ELR (cell line): ENCODE measurements around the gene FOXJ1.

ENCODE experiments used
- DNase-seq: peaks from one replicate; pipeline ENCODE4 v3.0.0-alpha.2; 2015; ENCODE audit warnings: low read depth

Gene FOXJ1

DNA sequence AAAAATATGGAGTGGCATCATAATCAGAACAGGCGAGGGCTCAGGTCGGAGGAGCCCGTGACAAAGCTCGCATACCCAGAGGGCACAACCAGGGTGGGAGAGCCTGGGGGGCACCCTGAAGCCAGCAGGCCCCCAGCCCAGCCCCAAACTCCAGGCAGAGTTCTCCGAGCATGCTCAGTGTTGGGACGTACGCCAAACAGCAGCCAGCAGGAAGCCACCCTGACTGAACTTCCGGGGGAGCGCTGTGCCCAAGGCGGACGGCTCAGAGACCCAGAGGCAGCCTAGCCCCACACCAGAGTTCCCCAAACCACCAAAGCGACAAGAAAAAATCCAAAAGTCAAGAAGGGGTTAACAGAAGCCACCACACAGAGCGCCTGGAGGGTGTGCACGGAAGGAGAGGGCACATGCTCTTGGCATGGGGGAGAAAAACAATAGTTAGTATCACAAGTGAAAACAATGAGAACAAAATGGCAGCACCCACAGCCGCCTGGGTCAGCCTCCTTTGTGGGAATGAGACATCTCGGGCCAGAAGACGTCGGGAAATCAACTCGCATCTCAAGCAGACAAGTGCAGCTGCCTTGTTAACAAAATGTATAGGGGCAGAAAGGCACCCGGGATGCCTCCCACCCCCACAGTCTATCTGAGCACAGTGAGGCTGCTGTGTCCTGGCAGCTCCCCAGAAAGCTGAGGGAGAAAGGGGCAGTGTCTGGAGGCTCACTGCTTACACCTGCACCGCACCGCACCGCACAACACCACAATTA lies 49.3 kb downstream of the FOXJ1 start:
- no peak for DNase-seq

DNA sequence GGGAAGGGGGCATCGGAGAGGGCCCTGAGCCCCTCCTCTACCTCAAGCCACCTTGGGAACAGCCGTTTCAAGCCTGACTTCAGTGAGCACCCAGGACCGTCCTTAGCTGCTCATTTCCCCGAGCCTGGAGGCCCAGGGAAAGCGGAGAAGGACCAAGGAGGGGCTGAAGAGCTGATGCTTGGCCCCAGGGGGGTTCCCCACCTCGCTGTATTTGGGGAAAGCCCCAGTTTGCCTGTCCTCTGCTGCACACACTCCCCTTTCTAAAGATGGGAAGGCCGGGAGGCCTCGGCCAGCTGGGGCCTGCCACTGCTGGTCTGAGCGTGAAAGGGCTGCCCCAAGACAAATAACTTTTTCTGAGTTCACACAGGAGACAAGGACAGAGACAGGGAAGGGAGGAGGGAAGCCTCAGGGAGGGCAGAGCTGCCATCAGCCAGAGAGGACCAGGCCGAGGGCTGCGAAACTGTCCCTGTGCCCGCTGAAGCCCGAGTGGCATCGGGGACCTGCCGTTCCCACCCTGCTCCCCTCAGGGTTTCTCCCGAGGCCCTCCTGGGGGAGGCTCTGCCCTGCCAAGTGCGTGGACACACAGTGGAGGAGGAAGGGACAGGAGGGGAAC lies 50.4 kb downstream of the FOXJ1 start:
- DNase-seq, result no peak

DNA sequence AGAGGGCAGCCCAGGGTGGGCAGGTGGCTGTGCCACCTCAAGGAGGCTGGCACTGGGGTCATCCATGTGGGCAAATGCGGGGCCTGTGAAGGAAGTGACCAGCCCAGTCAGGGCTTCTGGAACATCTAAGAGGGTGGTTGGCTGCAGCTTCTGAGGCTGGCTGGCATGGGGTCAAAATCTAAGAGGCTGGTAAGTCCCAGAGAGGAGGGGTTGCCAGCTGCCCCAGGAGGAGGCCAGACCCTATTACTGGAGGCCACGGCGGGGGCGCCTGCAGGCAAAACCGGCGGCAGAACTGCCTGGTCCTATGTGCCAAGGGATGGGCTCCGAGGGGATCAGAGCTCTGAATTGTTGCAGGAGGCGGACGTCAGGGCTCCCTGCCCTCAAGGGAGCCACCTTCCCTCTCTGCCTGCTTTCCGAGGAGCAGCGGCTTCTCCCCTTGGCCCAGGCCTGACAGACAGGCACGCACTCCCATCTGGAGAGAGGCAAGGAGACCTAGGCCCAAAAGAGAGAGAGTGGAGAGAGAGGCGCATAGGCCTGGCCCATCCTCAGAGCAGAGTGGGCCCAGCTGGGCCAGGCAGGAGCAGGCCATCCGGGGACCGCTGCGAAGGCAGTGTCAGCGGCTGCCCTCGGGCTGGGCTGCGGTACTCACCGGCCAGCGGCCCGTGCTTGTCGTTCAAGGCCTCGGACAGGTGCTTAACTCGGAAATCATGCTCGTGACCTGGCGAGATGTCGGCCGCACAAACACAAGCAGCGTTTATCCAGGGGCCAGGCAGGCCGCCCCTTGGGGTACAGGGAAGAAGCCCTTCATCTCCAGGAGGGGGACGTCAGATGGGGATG lies 51.1 kb downstream of the FOXJ1 start:
- DNase-seq, result no peak

DNA sequence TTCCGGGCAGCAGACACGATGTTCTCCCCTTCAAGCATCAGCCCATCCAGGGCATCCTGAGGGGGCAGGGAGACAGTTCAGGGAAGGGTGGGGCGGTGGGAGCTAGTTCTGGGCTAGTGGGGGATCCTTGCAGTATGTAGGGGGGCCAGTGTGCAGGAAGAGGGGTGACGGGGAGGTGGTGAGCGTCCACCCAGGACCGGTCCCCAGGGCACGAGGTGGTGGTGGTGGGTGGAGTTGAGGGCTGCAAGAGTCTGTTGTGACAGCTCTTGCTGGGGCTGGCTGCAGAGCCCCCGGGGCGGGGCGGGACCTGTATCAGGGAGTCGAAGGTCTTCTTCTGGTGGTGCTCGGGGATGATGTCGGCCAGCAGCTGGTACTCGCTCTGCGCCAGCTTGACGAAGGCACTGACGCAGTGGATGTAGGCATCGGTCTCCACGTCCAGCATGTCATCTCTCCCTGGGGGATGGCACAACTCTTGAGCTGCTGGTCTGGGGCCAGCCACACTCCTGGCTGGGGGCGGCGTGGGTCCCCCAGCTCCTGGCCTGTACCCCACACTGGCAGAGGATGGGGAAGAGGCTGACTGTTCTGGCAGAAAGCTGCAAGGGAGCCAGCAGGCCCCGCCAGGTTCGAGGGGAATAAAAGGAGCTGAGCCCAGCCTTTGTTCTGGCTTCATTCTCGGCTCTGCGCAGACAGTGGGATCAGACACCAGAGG lies 52.0 kb downstream of the FOXJ1 start:
- no peak for DNase-seq

DNA sequence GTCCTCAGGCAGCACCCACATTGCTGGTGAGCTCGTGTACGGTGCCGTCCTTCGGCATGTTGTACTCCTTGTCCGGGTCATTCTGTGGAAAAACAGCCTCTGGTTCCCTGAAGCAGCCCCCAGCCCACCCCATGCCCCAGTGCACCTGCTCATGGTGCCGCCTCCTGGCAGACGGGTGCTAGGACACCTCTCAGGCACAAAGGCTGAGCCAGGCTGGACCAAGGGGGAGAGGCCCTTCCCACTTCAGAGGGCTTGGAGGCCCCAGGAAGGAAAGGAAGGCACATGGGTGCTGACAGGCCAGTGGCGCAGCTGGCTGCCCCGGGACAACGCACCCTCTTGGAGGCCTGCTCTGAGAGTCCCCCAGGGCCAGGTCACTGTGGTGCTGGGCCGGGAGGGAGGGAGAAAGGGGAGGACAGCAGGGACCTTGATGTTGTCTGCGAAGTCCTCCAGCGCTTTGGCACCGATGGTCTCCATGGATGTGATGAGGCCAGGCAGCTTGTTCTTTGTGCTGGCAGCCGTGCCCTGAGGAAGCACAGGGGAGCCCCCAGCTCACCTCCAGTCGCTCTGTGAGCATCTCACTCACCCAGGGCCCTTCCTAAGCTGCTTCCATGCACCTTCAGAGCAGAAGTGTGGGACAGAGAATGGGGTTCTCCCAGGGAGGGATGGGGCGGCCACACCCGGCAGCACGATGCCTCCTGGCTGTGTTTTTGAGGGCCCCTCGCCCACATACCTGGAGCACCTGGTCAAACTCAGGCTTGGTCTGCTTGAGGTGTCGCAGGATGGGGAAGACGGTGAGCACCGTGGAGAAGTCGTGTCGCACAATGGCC lies 52.8 kb downstream of the FOXJ1 start:
- no peak for DNase-seq

DNA sequence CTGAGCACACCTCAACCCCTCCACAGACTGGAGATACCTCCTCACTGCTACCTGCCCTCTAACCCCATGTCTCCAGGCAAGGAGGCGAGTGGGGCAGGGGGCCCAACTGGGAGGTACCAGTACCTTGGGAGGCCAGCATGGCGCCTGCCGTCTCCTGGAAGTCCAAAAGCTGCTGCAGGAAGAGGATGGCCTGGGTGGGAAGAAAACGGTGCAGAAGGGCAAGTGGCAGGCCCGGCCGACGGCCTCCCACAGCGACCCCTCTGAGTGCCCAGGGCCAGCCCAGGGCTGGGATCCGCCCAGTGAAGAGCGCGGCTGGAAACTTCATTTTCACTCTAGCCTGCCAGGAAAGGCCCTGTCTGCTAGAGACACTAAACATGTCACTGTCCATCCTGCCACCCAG lies 53.5 kb downstream of the FOXJ1 start:
- DNase-seq, result no peak

DNA sequence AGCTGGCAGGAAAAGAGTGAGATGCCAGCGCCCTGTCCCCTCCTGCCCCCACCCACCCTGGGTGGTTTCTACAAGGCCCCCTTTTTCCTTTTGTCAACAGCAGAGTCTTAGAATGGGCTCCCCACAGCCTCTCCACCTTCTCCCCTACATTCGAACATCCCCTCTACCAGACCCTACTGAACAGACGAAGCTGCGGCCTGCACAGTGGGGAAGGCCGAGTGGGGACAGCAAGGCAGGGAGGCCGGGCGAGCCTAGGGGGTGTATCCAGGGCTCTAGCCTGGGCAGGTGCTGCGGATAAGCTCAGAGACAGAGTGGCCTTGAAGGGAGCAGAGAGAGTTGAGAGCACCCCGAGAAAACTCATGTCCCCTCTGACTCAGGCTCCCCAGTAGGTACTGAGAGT lies 54.7 kb downstream of the FOXJ1 start:
- no peak for DNase-seq
